Trophoblast cell (in vitro differentiated cells and primary cell): ENCODE results near the gene ASH1L.

Source experiments
- DNase-seq, 2 donors: peaks; one replicate each; pipeline ENCODE4 v3.0.0-alpha.2; 2016
- H2AFZ ChIP-seq: 2 replicates; pipeline ENCODE4 v1.6.1; 2013; ENCODE audit warnings: low read length, moderate library complexity, mild to moderate bottlenecking; ENCODE audit not compliant: insufficient read depth, poor library complexity
- H2AK5ac ChIP-seq: 2 replicates; pipeline ENCODE4 v1.6.1; 2013; ENCODE audit warnings: mild to moderate bottlenecking, low read length
- H2BK120ac ChIP-seq: 2 replicates; pipeline ENCODE4 v1.6.1; 2013; ENCODE audit warnings: low read length, mild to moderate bottlenecking, moderate library complexity; ENCODE audit not compliant: insufficient read depth, poor library complexity
- H2BK12ac ChIP-seq: 2 replicates; pipeline ENCODE4 v1.6.1; 2013; ENCODE audit warnings: mild to moderate bottlenecking, low read length, moderate library complexity
- H2BK5ac ChIP-seq: 2 replicates; pipeline ENCODE4 v1.6.1; 2013; ENCODE audit warnings: low read length, low read depth, moderate library complexity, mild to moderate bottlenecking; ENCODE audit not compliant: poor library complexity
- H3K14ac ChIP-seq: 2 replicates; pipeline ENCODE4 v1.6.1; 2013; ENCODE audit warnings: mild to moderate bottlenecking, low read length
- H3K18ac ChIP-seq: 2 replicates; pipeline ENCODE4 v1.6.1; 2013; ENCODE audit warnings: mild to moderate bottlenecking, low read length
- H3K23ac ChIP-seq: 2 replicates; pipeline ENCODE4 v1.6.1; 2013; ENCODE audit warnings: low read length
- H3K27ac ChIP-seq: 2 replicates; pipeline ENCODE4 v1.5.1; 2013; ENCODE audit warnings: low read depth, mild to moderate bottlenecking, inconsistent platforms, low read length, moderate library complexity
- H3K27me3 ChIP-seq: 2 replicates; pipeline ENCODE4 v1.6.1; 2013; ENCODE audit warnings: inconsistent platforms, mild to moderate bottlenecking, low read length, moderate library complexity; ENCODE audit not compliant: insufficient read depth
- H3K36me3 ChIP-seq, 2 experiments: 1 replicate in 1 of 2; 2 replicates in 1 of 2; pipeline ENCODE4 v1.6.1; 2013; ENCODE audit warnings: low read length in 2 of 2, mild to moderate bottlenecking in 2 of 2, moderate library complexity in 1 of 2; ENCODE audit not compliant: insufficient read depth in 2 of 2, control insufficient read depth in 1 of 2
- H3K4ac ChIP-seq: 2 replicates; pipeline ENCODE4 v1.6.1; 2013; ENCODE audit warnings: low read depth, mild to moderate bottlenecking, low read length, moderate library complexity
- H3K4me1 ChIP-seq, 2 experiments: 1 replicate in 1 of 2; 2 replicates in 1 of 2; pipeline ENCODE4 v1.6.1; 2013; ENCODE audit warnings: low read length in 2 of 2, mild to moderate bottlenecking in 2 of 2, moderate library complexity in 1 of 2; ENCODE audit not compliant: insufficient read depth in 2 of 2, control insufficient read depth in 1 of 2
- H3K4me2 ChIP-seq: 2 replicates; pipeline ENCODE4 v1.6.1; 2013; ENCODE audit warnings: inconsistent platforms, mild to moderate bottlenecking, low read length, moderate library complexity
- H3K4me3 ChIP-seq: 2 replicates; pipeline ENCODE4 v1.5.1; 2013; ENCODE audit warnings: mild to moderate bottlenecking, low read depth, low read length, inconsistent platforms
- H3K79me1 ChIP-seq: one replicate; pipeline ENCODE4 v1.6.1; 2013; ENCODE audit warnings: low read length
- H3K79me2 ChIP-seq: 2 replicates; pipeline ENCODE4 v1.6.1; 2013; ENCODE audit warnings: low read length, mild to moderate bottlenecking; ENCODE audit not compliant: control insufficient read depth, insufficient read depth, poor library complexity
- H3K9ac ChIP-seq: 2 replicates; pipeline ENCODE4 v1.6.1; 2013; ENCODE audit warnings: mild to moderate bottlenecking, low read length
- H3K9me3 ChIP-seq: 2 replicates; pipeline ENCODE4 v1.6.1; 2013; ENCODE audit warnings: low read depth, mild to moderate bottlenecking, control low read depth, inconsistent platforms, low read length; ENCODE audit not compliant: insufficient read depth
- H4K12ac ChIP-seq: 2 replicates; pipeline ENCODE4 v1.6.1; 2013; ENCODE audit warnings: low read depth, mild to moderate bottlenecking, low read length, moderate library complexity
- H4K8ac ChIP-seq: 2 replicates; pipeline ENCODE4 v1.6.1; 2013; ENCODE audit warnings: low read depth, mild to moderate bottlenecking, low read length, moderate library complexity
- H4K91ac ChIP-seq: one replicate; pipeline ENCODE4 v1.6.1; 2013; ENCODE audit warnings: low read depth, mild to moderate bottlenecking, low read length, moderate library complexity
- WGBS: extraction: QIAGEN DNeasy Blood & Tissue Kit; methylation state at CpG from one replicate; pipeline ENCODE4 v1.1.7; 2013; ENCODE audit warnings: missing lambda C conversion rate; ENCODE audit not compliant: insufficient read length, insufficient coverage; ENCODE audit errors: extremely low coverage; 5-methylcytosine and 5-hydroxymethylcytosine counted together

ASH1L gene

GRCh38 chr1:155463865-155464650 lies 98.5 kb downstream of the ASH1L start:
- Histone ChIP-seq H2AK5ac (no peak overlapping the region), H3K4ac (no peak overlapping the region), H2BK12ac (no peak overlapping the region), H3K4me2 (no peak overlapping the region), H3K4me3 (no peak overlapping the region), H3K14ac (no peak overlapping the region), H3K27me3 (no peaks in the 10 kb centered on the region), H4K12ac (no peak overlapping the region), H3K9me3 (no peaks in the 10 kb centered on the region), H3K79me2 (no peaks in the 10 kb centered on the region), H3K27ac (peak overlapping the region; percentile 23), H3K79me1 (no peaks in the 10 kb centered on the region), H3K9ac (no peak overlapping the region), H4K8ac (no peak overlapping the region), H3K23ac (no peak overlapping the region), H2BK5ac (no peak overlapping the region), H2AFZ (no peak overlapping the region), H3K36me3 (no peaks in the 10 kb centered on the region), H2BK120ac (no peak overlapping the region), H4K91ac (no peak overlapping the region), H3K18ac (no peak overlapping the region), H3K4me1 (no peaks in the 10 kb centered on the region)
- peak; percentile 5 to 33 for DNase-seq
- no CpG with 5 or more reads among the region's 5 CpGs for WGBS

GRCh38 chr1:155458111-155458510 lies 104.5 kb downstream of the ASH1L start:
- H3K4me1 ChIP-seq: no peaks in the 10 kb centered on the region
- no peak overlapping the region for H2AFZ ChIP-seq
- H3K14ac ChIP-seq: no peak overlapping the region
- no peak overlapping the region for H2BK12ac ChIP-seq
- no peak overlapping the region for H3K4ac ChIP-seq
- no peaks in the 10 kb centered on the region for H3K79me2 ChIP-seq
- H3K23ac ChIP-seq: no peak overlapping the region
- peaks cover 0 to 10% of the 10 kb centered on the region in 2 experiments for H3K36me3 ChIP-seq
- no peaks in the 10 kb centered on the region for H3K79me1 ChIP-seq
- H3K9me3 ChIP-seq: no peaks in the 10 kb centered on the region
- H4K91ac ChIP-seq: no peak overlapping the region
- no peak overlapping the region for H2BK120ac ChIP-seq
- no peak for DNase-seq
- no peak overlapping the region for H2BK5ac ChIP-seq
- H3K4me3 ChIP-seq: no peak overlapping the region
- H4K8ac ChIP-seq: no peak overlapping the region
- no peak overlapping the region for H2AK5ac ChIP-seq
- H3K27ac ChIP-seq: no peak overlapping the region
- no peak overlapping the region for H3K9ac ChIP-seq
- WGBS: no CpG with 5 or more reads among the region's 4 CpGs
- no peak overlapping the region for H3K18ac ChIP-seq
- no peaks in the 10 kb centered on the region for H3K27me3 ChIP-seq
- H4K12ac ChIP-seq: no peak overlapping the region
- H3K4me2 ChIP-seq: no peak overlapping the region

GRCh38 chr1:155457266-155457665 lies 105.3 kb downstream of the ASH1L start:
- no peak overlapping the region for H2BK5ac ChIP-seq
- H2BK120ac ChIP-seq: no peak overlapping the region
- no peak overlapping the region for H3K14ac ChIP-seq

GRCh38 chr1:155455588-155456195 lies 106.9 kb downstream of the ASH1L start:
- H2BK12ac ChIP-seq: no peak overlapping the region
- no peak overlapping the region for H3K4me2 ChIP-seq
- H3K4me3 ChIP-seq: no peak overlapping the region
- H2AK5ac ChIP-seq: no peak overlapping the region
- no peak overlapping the region for H2BK5ac ChIP-seq
- H3K36me3 ChIP-seq: peaks cover 8 to 18% of the 10 kb centered on the region in 2 experiments
- H3K79me1 ChIP-seq: no peaks in the 10 kb centered on the region
- no peak overlapping the region for H4K12ac ChIP-seq
- no peak overlapping the region for H2BK120ac ChIP-seq
- H3K79me2 ChIP-seq: no peaks in the 10 kb centered on the region
- no peaks in the 10 kb centered on the region for H3K9me3 ChIP-seq
- no peak overlapping the region for H3K27ac ChIP-seq
- no peaks in the 10 kb centered on the region for H3K27me3 ChIP-seq
- H2AFZ ChIP-seq: no peak overlapping the region
- H3K4ac ChIP-seq: no peak overlapping the region
- DNase-seq: no peak
- H3K23ac ChIP-seq: no peak overlapping the region
- H3K4me1 ChIP-seq: no peaks in the 10 kb centered on the region
- no peak overlapping the region for H4K91ac ChIP-seq
- no CpG with 5 or more reads among the region's 1 CpG for WGBS
- H3K18ac ChIP-seq: no peak overlapping the region
- no peak overlapping the region for H3K9ac ChIP-seq
- no peak overlapping the region for H4K8ac ChIP-seq
- H3K14ac ChIP-seq: no peak overlapping the region

More at GRCh38 chr1:155457266-155457665, 105.3 kb downstream of the ASH1L start:
- H3K18ac ChIP-seq: no peak overlapping the region
- no peak overlapping the region for H3K4me2 ChIP-seq
- no peak overlapping the region for H3K4me3 ChIP-seq
- H3K9me3 ChIP-seq: no peaks in the 10 kb centered on the region
- no peak overlapping the region for H3K23ac ChIP-seq
- no peak overlapping the region for H3K9ac ChIP-seq
- no peak overlapping the region for H2BK12ac ChIP-seq
- H4K91ac ChIP-seq: no peak overlapping the region
- H3K4me1 ChIP-seq: no peaks in the 10 kb centered on the region
- WGBS: no CpG with 5 or more reads among the region's 2 CpGs
- H4K12ac ChIP-seq: no peak overlapping the region
- H3K27me3 ChIP-seq: no peaks in the 10 kb centered on the region
- no peak overlapping the region for H2AK5ac ChIP-seq
- peaks cover 2 to 10% of the 10 kb centered on the region in 2 experiments for H3K36me3 ChIP-seq
- H4K8ac ChIP-seq: no peak overlapping the region
- H3K27ac ChIP-seq: no peak overlapping the region
- no peak overlapping the region for H3K4ac ChIP-seq
- DNase-seq: no peak
- H2AFZ ChIP-seq: no peak overlapping the region
- no peaks in the 10 kb centered on the region for H3K79me1 ChIP-seq
- H3K79me2 ChIP-seq: no peaks in the 10 kb centered on the region
